Peyer's patch (tissue), 4 donors: Measurements from ENCODE around the gene SLC49A3.

Source experiments
- POLR2A ChIP-seq, 2 donors: fragments of 450-650 bp; IDR thresholded peaks; one replicate each; pipeline ENCODE4 v1.5.1; 2017; ENCODE audit warnings: antibody characterized with exemption in 2 of 2, mild to moderate bottlenecking in 2 of 2, moderate library complexity in 2 of 2
- TF ChIP-seq, protein P1 (sequence below), 6 experiments: fragments of 450-650 bp in 4 of 6; fragments of 200-600 bp in 2 of 6; sonication (generic) in 1 of 6; IDR thresholded peaks; one replicate each; pipeline ENCODE4 v1.5.1; 2017 to 2019; ENCODE audit warnings: antibody characterized with exemption in 6 of 6, mild to moderate bottlenecking in 3 of 6, moderate library complexity in 1 of 6

DNA sequence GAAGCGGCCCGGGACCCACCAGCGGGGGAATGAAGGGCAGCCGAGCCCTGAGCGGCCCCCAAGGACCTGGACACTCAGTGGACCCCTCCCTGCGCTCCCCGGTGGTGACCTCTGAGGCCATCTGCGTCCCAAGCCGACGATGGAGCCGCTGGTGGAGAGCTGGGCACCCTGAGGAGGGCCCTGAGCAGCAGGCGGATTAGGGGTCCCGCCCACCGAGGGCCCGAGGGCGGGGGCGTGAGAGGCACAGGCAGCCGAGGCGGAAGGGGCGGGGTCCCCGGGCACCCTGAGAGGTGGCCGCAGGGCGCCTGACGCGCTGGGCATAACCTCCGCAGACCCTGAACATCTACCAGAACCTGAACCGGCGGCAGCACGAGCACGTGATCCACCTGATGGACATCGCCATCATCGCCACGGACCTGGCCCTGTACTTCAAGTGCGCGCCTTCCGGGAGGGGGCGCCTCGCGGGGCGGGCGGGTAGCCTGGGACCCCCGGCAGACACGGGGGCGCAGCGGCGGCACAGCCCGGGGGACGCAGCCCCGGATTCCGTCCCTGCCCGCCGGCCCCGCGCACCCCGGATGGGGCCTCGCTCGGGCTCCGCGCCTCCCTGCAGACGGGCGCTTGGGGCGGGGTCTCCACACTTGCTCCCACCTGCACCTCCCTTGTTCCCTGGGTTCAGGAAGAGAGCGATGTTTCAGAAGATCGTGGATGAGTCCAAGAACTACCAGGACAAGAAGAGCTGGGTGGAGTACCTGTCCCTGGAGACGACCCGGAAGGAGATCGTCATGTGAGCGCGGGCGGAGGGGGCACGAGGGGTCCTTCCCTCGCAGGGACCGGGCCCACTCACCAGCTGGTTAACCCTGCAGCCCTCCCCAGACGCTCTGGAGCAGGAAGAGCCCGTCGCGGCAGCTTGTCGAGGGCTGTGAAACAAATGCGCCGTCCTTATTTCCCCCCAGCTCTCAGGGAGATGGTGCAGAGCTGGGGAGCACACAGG, 25.2 kb downstream of the SLC49A3 start:
- TF ChIP-seq, protein P1, sequence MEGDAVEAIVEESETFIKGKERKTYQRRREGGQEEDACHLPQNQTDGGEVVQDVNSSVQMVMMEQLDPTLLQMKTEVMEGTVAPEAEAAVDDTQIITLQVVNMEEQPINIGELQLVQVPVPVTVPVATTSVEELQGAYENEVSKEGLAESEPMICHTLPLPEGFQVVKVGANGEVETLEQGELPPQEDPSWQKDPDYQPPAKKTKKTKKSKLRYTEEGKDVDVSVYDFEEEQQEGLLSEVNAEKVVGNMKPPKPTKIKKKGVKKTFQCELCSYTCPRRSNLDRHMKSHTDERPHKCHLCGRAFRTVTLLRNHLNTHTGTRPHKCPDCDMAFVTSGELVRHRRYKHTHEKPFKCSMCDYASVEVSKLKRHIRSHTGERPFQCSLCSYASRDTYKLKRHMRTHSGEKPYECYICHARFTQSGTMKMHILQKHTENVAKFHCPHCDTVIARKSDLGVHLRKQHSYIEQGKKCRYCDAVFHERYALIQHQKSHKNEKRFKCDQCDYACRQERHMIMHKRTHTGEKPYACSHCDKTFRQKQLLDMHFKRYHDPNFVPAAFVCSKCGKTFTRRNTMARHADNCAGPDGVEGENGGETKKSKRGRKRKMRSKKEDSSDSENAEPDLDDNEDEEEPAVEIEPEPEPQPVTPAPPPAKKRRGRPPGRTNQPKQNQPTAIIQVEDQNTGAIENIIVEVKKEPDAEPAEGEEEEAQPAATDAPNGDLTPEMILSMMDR (IDR thresholded peaks at IDR 0.05), result no peak
- TF ChIP-seq POLR2A (IDR thresholded peaks at IDR 0.05), result no peak
